ENCODE data around the gene NELFCD. TPM values are rescaled to one million over a fixed set of nuclear protein-coding genes. Genes with fewer than 3 reads are reported as not detected.

NELFCD gene
- total and polyA plus RNA-seq, 9 of the 15 experiments (the other 6 are each of a cell fraction or from before 2014, with no cell fraction given): 11.7 to 163 (median 96.5) TPM

DNA sequence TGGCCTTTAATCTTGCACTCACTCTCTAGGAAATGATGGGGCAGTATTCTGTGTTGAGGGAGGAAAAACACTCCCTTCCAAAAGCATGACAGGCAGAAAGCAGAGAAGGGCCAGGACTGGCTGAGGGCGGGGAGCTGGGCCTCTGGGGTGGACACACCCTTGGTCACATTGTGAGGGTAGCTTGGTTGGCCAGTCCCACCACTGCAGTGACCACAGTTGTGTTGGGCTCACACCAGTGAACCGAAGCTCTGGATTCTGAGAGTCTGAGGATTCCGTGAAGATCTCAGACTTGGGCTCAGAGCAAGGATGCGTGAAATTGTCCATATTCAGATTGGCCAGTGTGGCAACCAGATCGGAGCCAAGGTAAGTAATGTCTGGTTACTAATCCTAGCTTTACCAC is 38.2 kb downstream of the NELFCD start, which contains the start of gene TUBB1 (continued):
- TF ChIP-seq, protein P1, sequence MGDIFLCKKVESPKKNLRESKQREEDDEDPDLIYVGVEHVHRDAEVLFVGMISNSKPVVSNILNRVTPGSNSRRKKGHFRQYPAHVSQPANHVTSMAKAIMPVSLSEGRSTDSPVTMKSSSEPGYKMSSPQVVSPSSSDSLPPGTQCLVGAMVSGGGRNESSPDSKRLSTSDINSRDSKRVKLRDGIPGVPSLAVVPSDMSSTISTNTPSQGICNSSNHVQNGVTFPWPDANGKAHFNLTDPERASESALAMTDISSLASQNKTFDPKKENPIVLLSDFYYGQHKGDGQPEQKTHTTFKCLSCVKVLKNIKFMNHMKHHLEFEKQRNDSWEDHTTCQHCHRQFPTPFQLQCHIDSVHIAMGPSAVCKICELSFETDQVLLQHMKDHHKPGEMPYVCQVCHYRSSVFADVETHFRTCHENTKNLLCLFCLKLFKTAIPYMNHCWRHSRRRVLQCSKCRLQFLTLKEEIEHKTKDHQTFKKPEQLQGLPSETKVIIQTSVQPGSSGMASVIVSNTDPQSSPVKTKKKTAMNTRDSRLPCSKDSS (IDR thresholded peaks at IDR 0.05; ENCODE audit: low read depth, partially characterized antibody): no peak
- TF ChIP-seq, protein P2, sequence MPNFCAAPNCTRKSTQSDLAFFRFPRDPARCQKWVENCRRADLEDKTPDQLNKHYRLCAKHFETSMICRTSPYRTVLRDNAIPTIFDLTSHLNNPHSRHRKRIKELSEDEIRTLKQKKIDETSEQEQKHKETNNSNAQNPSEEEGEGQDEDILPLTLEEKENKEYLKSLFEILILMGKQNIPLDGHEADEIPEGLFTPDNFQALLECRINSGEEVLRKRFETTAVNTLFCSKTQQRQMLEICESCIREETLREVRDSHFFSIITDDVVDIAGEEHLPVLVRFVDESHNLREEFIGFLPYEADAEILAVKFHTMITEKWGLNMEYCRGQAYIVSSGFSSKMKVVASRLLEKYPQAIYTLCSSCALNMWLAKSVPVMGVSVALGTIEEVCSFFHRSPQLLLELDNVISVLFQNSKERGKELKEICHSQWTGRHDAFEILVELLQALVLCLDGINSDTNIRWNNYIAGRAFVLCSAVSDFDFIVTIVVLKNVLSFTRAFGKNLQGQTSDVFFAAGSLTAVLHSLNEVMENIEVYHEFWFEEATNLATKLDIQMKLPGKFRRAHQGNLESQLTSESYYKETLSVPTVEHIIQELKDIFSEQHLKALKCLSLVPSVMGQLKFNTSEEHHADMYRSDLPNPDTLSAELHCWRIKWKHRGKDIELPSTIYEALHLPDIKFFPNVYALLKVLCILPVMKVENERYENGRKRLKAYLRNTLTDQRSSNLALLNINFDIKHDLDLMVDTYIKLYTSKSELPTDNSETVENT (CRISPR knock-in tag; IDR thresholded peaks at IDR 0.05): 0 out of 2 replicates have a peak, but pooled peaks have one; percentile 17
- TF ChIP-seq ZNF592 (IDR thresholded peaks at IDR 0.05) (peak; percentile 88), PYGO2 (tag; IDR thresholded peaks at IDR 0.05) (no peak), RFX7 (CRISPR knock-in tag; IDR thresholded peaks at IDR 0.05) (no peak), ZBTB17 (CRISPR knock-in tag; IDR thresholded peaks at IDR 0.05) (peak; percentile 16; the same call in 1 of the 2 replicates), ELF2 (CRISPR knock-in tag; IDR thresholded peaks at IDR 0.05) (no peak), ZNF699 (CRISPR knock-in tag; IDR thresholded peaks at IDR 0.05; ENCODE audit: insufficient replicate concordance) (no peak), MED1 (CRISPR knock-in tag; IDR thresholded peaks at IDR 0.05; ENCODE audit: borderline replicate concordance) (no peak), ZNF134 (CRISPR knock-in tag; conservative IDR thresholded peaks at IDR 0.05) (0 out of 2 replicates have a peak, but pooled peaks have one; percentile 18), JUND (IDR thresholded peaks at IDR 0.05; ENCODE audit: borderline replicate concordance, low read depth, low read length) (no peak), JUND (tag; IDR thresholded peaks at IDR 0.05; ENCODE audit: borderline replicate concordance, low read depth, low read length) (peak; percentile 18; the same call in 1 of the 3 replicates), POLR2A (conservative IDR thresholded peaks at IDR 0.05) (peak; percentile 77), NRF1 (conservative IDR thresholded peaks at IDR 0.05 in 1 of 2, IDR thresholded peaks at IDR 0.05 in 1 of 2) (no peak), ARID1B (IDR thresholded peaks at IDR 0.05) (0 out of 2 replicates have a peak, but pooled peaks have one; percentile 10), NFE2 (IDR thresholded peaks at IDR 0.05; ENCODE audit: low read depth) (peak; percentile 60), ZNF175 (CRISPR knock-in tag; IDR thresholded peaks at IDR 0.05; ENCODE audit: low read depth) (no peak), POLR2G (IDR thresholded peaks at IDR 0.05; ENCODE audit: low read depth, low read length) (peak; percentile 38; the same call in 1 of the 2 replicates), KDM5B (IDR thresholded peaks at IDR 0.05; ENCODE audit: insufficient replicate concordance, low read depth, low read length) (peak; percentile 51), ZBTB9 (CRISPR knock-in tag; IDR thresholded peaks at IDR 0.05) (no peak), RB1 (IDR thresholded peaks at IDR 0.05; ENCODE audit: low read depth) (no peak)
